H9 (cell line): ENCODE results near the gene SIK2. TPM values are rescaled to one million over a fixed set of nuclear protein-coding genes. Genes with fewer than 3 reads are reported as not detected.

Source experiments
- DNase-seq: peaks from one replicate; pipeline ENCODE4 v3.0.0-alpha.2; 2017
- H2AFZ ChIP-seq: one replicate; pipeline ENCODE4 v1.6.1; 2013; ENCODE audit warnings: mild to moderate bottlenecking, low read length, control low read depth, moderate library complexity
- H2AK5ac ChIP-seq: 2 replicates; pipeline ENCODE4 v1.6.1; 2013; ENCODE audit warnings: low read length, control low read depth, mixed read lengths; ENCODE audit not compliant: insufficient read length
- H2BK120ac ChIP-seq: one replicate; pipeline ENCODE4 v1.6.1; 2013; ENCODE audit warnings: low read depth, mild to moderate bottlenecking, low read length, control low read depth, inconsistent platforms; ENCODE audit not compliant: poor library complexity, severe bottlenecking
- H2BK12ac ChIP-seq: 2 replicates; pipeline ENCODE4 v1.6.1; 2013; ENCODE audit warnings: low read length, control low read depth, mixed read lengths, low read depth; ENCODE audit not compliant: insufficient read length
- H2BK15ac ChIP-seq: 2 replicates; pipeline ENCODE4 v1.6.1; 2013; ENCODE audit warnings: low read depth, low read length, control low read depth
- H2BK20ac ChIP-seq: one replicate; pipeline ENCODE4 v1.6.1; 2013; ENCODE audit warnings: low read depth, mild to moderate bottlenecking, low read length, control low read depth, inconsistent platforms; ENCODE audit not compliant: poor library complexity, severe bottlenecking
- H2BK5ac ChIP-seq: 2 replicates; pipeline ENCODE4 v1.6.1; 2013; ENCODE audit warnings: low read length, control low read depth, mixed read lengths; ENCODE audit not compliant: insufficient read length
- H3K14ac ChIP-seq: 2 replicates; pipeline ENCODE4 v1.6.1; 2013; ENCODE audit warnings: low read length, control low read depth; ENCODE audit not compliant: insufficient read depth
- H3K18ac ChIP-seq: 2 replicates; pipeline ENCODE4 v1.6.1; 2013; ENCODE audit warnings: low read depth, mild to moderate bottlenecking, mixed read lengths, low read length, control low read depth; ENCODE audit not compliant: insufficient read length
- H3K23ac ChIP-seq: 2 replicates; pipeline ENCODE4 v1.6.1; 2013; ENCODE audit warnings: low read length, control low read depth, mixed read lengths, low read depth; ENCODE audit not compliant: insufficient read length
- H3K23me2 ChIP-seq: 2 replicates; pipeline ENCODE4 v1.6.1; 2013; ENCODE audit warnings: low read depth, mild to moderate bottlenecking, mixed read lengths, low read length, control low read depth; ENCODE audit not compliant: insufficient read length, poor library complexity, severe bottlenecking
- H3K27ac ChIP-seq: 2 replicates; pipeline ENCODE4 v1.5.1; 2013; ENCODE audit warnings: low read length, control low read depth, mixed read lengths, low read depth; ENCODE audit not compliant: insufficient read length
- H3K27me3 ChIP-seq: 2 replicates; pipeline ENCODE4 v1.6.1; 2013; ENCODE audit warnings: low read length, control low read depth, inconsistent platforms; ENCODE audit not compliant: insufficient read depth
- H3K4ac ChIP-seq: 2 replicates; pipeline ENCODE4 v1.6.1; 2013; ENCODE audit warnings: low read depth, mild to moderate bottlenecking, control low read depth, inconsistent platforms, low read length, moderate library complexity
- H3K4me1 ChIP-seq: 2 replicates; pipeline ENCODE4 v1.6.1; 2013; ENCODE audit warnings: low read length, control low read depth, inconsistent platforms; ENCODE audit not compliant: insufficient read depth
- H3K4me2 ChIP-seq: 2 replicates; pipeline ENCODE4 v1.6.1; 2013; ENCODE audit warnings: low read length, control low read depth, mixed read lengths; ENCODE audit not compliant: insufficient read length, insufficient read depth
- H3K56ac ChIP-seq: 2 replicates; pipeline ENCODE4 v1.6.1; 2013; ENCODE audit warnings: low read depth, mild to moderate bottlenecking, mixed read lengths, low read length, control low read depth; ENCODE audit not compliant: insufficient read length
- H3K79me1 ChIP-seq: 2 replicates; pipeline ENCODE4 v1.6.1; 2013; ENCODE audit warnings: low read depth, mild to moderate bottlenecking, moderate library complexity, low read length, control low read depth, inconsistent platforms; ENCODE audit not compliant: insufficient read depth, poor library complexity, severe bottlenecking
- H3K79me2 ChIP-seq: 2 replicates; pipeline ENCODE4 v1.6.1; 2013; ENCODE audit warnings: low read length, control low read depth, inconsistent platforms; ENCODE audit not compliant: insufficient read depth
- H3K9ac ChIP-seq: 2 replicates; pipeline ENCODE4 v1.6.1; 2013; ENCODE audit warnings: low read length, control low read depth, mixed read lengths; ENCODE audit not compliant: insufficient read length; ENCODE audit errors: extremely low read depth
- H3K9me3 ChIP-seq: one replicate; pipeline ENCODE4 v1.6.1; 2013; ENCODE audit warnings: low read depth, low read length, inconsistent platforms; ENCODE audit not compliant: control insufficient read depth
- H3T11ph ChIP-seq: one replicate; pipeline ENCODE4 v1.6.1; 2013; ENCODE audit warnings: mild to moderate bottlenecking, low read length, control low read depth, inconsistent platforms
- H4K20me1 ChIP-seq: one replicate; pipeline ENCODE4 v1.6.1; 2013; ENCODE audit not compliant: control insufficient read depth, insufficient read length, insufficient read depth
- H4K5ac ChIP-seq: 2 replicates; pipeline ENCODE4 v1.6.1; 2013; ENCODE audit warnings: low read depth, mild to moderate bottlenecking, mixed read lengths, low read length, control low read depth; ENCODE audit not compliant: insufficient read length
- H4K8ac ChIP-seq: replicated peaks from 2 replicates; pipeline ENCODE4 v1.6.1; 2013; ENCODE audit warnings: low read length, control low read depth, mixed read lengths, low read depth; ENCODE audit not compliant: insufficient read length
- H4K91ac ChIP-seq: 2 replicates; pipeline ENCODE4 v1.6.1; 2013; ENCODE audit warnings: low read depth, mild to moderate bottlenecking, moderate library complexity, mixed read lengths, low read length, control low read depth; ENCODE audit not compliant: insufficient read length
- H3K27ac Mint-ChIP-seq, 3 experiments: 2 replicates in 2 of 3; 3 replicates in 1 of 3; pipeline ENCODE4 v1.8.0; 2020 to 2021; ENCODE audit warnings: mixed read lengths in 3 of 3, mild to moderate bottlenecking in 1 of 3, moderate library complexity in 1 of 3
- H3K27me3 Mint-ChIP-seq: 2 replicates; pipeline ENCODE4 v1.8.0; 2021; ENCODE audit warnings: low read depth, mild to moderate bottlenecking, moderate library complexity, mixed read lengths
- H3K36me3 Mint-ChIP-seq, 3 experiments: 2 replicates in 2 of 3; 3 replicates in 1 of 3; pipeline ENCODE4 v1.8.0; 2020 to 2021; ENCODE audit warnings: low read depth in 3 of 3, mixed read lengths in 3 of 3; ENCODE audit not compliant: insufficient read depth in 1 of 3
- H3K4me1 Mint-ChIP-seq, 2 experiments: 2 replicates each; pipeline ENCODE4 v1.8.0; 2020; ENCODE audit warnings: mixed read lengths in 2 of 2
- H3K4me3 Mint-ChIP-seq, 2 experiments: 2 replicates in 1 of 2; 3 replicates in 1 of 2; pipeline ENCODE4 v1.8.0; 2020 to 2021; ENCODE audit warnings: mild to moderate bottlenecking in 2 of 2, mixed read lengths in 2 of 2, moderate library complexity in 1 of 2
- H3K9me3 Mint-ChIP-seq, 2 experiments: 2 replicates in 1 of 2; 3 replicates in 1 of 2; pipeline ENCODE4 v1.8.0; 2020; ENCODE audit warnings: mild to moderate bottlenecking in 2 of 2, mixed read lengths in 2 of 2, moderate library complexity in 1 of 2
- WGBS: extraction: QIAGEN DNeasy Blood & Tissue Kit; methylation state at CpG from one replicate; pipeline ENCODE4 v1.1.7; 2013; ENCODE audit warnings: missing lambda C conversion rate, low lambda C conversion rate, mixed read lengths; ENCODE audit not compliant: insufficient read length; ENCODE audit errors: extremely low coverage; 5-methylcytosine and 5-hydroxymethylcytosine counted together
- total RNA-seq: library from RNA; stranded (reverse); gene quantifications from 2 replicates; pipeline ENCODE4 v1.2.1, GENCODE V29; 2021
- TF ChIP-seq, protein P1 (sequence below): fragments of 200-600 bp; sonication (generic); conservative IDR thresholded peaks from 3 replicates; pipeline ENCODE4 v1.8.0; 2021; ENCODE audit warnings: antibody characterized with exemption, mild to moderate bottlenecking

The SIK2 gene
- total RNA-seq, 1 experiment from 2014 or later: 7.5 TPM

DNA sequence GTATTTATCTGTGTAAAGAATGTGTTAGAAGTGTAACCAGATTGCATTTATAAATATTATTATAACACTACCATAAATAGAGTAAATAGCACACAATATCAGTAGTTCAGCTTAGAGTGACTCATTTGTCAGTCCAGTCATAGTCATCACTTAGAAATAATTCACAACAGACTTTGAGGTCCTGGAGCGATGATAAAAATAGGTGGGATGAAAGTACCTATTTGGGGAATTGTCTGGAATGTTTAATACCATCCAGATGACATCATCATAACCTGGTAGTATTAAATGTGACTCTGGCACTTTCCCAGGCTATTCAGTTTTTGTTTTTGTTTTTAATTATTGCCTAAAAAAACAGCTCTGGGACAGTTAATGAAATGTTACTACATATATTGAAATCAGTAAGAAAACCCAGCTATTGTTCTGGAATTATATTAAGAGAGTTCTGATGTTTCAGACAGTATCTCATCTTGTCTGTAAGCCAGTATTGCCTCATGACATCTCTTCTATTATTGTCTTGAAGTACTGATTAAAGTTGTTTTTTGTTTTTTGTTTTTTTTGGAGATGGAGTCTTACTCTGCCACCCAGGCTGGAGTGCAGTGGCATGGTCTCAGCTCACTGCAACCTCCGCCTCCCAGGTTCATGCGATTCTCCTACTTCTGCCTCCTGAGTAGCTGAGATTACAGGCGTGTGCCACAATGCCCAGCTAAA, 74.8 kb downstream of the SIK2 start:
- H3T11ph ChIP-seq: no peak overlapping the region
- H4K20me1 ChIP-seq: no peaks in the 10 kb centered on the region
- H4K5ac ChIP-seq: no peak overlapping the region
- Mint-ChIP-seq H3K9me3 (no peaks in the 10 kb centered on the region), H3K36me3 (peaks cover 0 to 7% (median 2%) of the 10 kb centered on the region in 3 experiments; a peak in 3 of 7 replicates), H3K4me3 (no peak overlapping the region), H3K27ac (no peak overlapping the region), H3K27me3 (no peaks in the 10 kb centered on the region), H3K4me1 (no peaks in the 10 kb centered on the region)
- no peak overlapping the region for H3K56ac ChIP-seq
- DNase-seq: no peak
- H3K79me2 ChIP-seq: no peaks in the 10 kb centered on the region
- no peak overlapping the region for H3K14ac ChIP-seq
- H3K23me2 ChIP-seq: no peaks in the 10 kb centered on the region
- no peaks in the 10 kb centered on the region for H3K27me3 ChIP-seq
- no peak overlapping the region for H3K9ac ChIP-seq
- H2BK120ac ChIP-seq: no peak overlapping the region
- no peak overlapping the region for H3K23ac ChIP-seq
- H2BK15ac ChIP-seq: no peak overlapping the region
- no peak overlapping the region for H2BK12ac ChIP-seq
- no peak overlapping the region for H3K4ac ChIP-seq
- TF ChIP-seq, protein P1, sequence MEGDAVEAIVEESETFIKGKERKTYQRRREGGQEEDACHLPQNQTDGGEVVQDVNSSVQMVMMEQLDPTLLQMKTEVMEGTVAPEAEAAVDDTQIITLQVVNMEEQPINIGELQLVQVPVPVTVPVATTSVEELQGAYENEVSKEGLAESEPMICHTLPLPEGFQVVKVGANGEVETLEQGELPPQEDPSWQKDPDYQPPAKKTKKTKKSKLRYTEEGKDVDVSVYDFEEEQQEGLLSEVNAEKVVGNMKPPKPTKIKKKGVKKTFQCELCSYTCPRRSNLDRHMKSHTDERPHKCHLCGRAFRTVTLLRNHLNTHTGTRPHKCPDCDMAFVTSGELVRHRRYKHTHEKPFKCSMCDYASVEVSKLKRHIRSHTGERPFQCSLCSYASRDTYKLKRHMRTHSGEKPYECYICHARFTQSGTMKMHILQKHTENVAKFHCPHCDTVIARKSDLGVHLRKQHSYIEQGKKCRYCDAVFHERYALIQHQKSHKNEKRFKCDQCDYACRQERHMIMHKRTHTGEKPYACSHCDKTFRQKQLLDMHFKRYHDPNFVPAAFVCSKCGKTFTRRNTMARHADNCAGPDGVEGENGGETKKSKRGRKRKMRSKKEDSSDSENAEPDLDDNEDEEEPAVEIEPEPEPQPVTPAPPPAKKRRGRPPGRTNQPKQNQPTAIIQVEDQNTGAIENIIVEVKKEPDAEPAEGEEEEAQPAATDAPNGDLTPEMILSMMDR: no peak
- no peaks in the 10 kb centered on the region for H3K4me1 ChIP-seq
- no peak overlapping the region for H2BK20ac ChIP-seq
- H4K8ac ChIP-seq: no peak overlapping the region
- no peaks in the 10 kb centered on the region for H3K9me3 ChIP-seq
- no peak overlapping the region for H2BK5ac ChIP-seq
- no peak overlapping the region for H3K4me2 ChIP-seq
- no peak overlapping the region for H2AFZ ChIP-seq
- no peak overlapping the region for H3K27ac ChIP-seq
- H3K18ac ChIP-seq: no peak overlapping the region
- no CpG with 5 or more reads among the region's 4 CpGs for WGBS
- H3K79me1 ChIP-seq: no peaks in the 10 kb centered on the region
- no peak overlapping the region for H2AK5ac ChIP-seq
- H4K91ac ChIP-seq: no peak overlapping the region
